ENCODE measurements around the gene CADPS2. TPM values are rescaled to one million over a fixed set of nuclear protein-coding genes. Genes with fewer than 3 reads are reported as not detected.

The CADPS2 gene
- total and polyA plus RNA-seq, 12 donors = 14.6 to 103 (median 39.4) TPM

DNA sequence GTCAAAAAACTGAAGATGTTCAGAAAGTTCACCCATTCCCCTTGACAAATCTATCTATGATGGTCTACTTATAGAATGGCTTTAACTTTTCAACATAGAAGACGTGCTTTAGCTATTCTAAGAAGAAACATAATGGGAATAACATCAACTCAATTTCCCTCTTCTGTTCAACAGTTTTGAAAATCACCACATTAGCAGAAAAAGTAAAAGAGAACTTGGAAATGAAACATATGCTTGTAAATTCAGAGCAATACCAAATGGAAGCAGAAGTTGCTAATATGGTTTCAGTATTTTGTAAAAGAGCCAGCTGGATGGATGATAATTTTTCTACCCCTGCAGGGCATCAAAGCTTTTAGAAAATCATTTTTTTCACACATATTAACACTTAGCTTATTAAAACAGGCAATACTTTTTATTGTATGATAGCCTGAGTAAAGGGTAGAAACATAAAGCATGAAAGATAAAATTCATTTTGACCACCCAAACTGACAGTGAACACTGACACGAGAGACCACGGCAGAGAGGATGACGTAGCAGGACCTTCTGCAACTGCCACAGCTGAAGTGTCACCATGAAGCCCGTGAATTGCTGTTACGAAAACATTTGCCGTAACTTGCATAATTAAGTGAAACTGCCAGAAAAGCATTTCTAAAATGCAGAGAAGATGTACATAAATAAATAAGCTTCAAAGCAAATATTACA, 542.5 kb downstream of the CADPS2 start:
- Histone ChIP-seq H3K27ac (no peak overlapping the region), H3K27me3 (no peaks in the 10 kb centered on the region), H3K9me3 (replicated peaks in 1 of 3) (no peaks in the 10 kb centered on the region), H3K36me3 (replicated peaks in 1 of 2) (no peaks in the 10 kb centered on the region), H3K4me3 (no peak overlapping the region), H3K4me1 (replicated peaks in 1 of 2) (no peaks in the 10 kb centered on the region)
- TF ChIP-seq, protein P1, sequence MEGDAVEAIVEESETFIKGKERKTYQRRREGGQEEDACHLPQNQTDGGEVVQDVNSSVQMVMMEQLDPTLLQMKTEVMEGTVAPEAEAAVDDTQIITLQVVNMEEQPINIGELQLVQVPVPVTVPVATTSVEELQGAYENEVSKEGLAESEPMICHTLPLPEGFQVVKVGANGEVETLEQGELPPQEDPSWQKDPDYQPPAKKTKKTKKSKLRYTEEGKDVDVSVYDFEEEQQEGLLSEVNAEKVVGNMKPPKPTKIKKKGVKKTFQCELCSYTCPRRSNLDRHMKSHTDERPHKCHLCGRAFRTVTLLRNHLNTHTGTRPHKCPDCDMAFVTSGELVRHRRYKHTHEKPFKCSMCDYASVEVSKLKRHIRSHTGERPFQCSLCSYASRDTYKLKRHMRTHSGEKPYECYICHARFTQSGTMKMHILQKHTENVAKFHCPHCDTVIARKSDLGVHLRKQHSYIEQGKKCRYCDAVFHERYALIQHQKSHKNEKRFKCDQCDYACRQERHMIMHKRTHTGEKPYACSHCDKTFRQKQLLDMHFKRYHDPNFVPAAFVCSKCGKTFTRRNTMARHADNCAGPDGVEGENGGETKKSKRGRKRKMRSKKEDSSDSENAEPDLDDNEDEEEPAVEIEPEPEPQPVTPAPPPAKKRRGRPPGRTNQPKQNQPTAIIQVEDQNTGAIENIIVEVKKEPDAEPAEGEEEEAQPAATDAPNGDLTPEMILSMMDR (IDR thresholded peaks at IDR 0.05) = no peak
- no peak for TF ChIP-seq POLR2A (IDR thresholded peaks at IDR 0.05)
- WGBS, 4 donors = 90 to 95% (median 90%) methylated on average over 7 of the region's 7 CpGs
- DNase-seq = no peak
- intact Hi-C loops (cut with DNase I) = no loop called here

DNA sequence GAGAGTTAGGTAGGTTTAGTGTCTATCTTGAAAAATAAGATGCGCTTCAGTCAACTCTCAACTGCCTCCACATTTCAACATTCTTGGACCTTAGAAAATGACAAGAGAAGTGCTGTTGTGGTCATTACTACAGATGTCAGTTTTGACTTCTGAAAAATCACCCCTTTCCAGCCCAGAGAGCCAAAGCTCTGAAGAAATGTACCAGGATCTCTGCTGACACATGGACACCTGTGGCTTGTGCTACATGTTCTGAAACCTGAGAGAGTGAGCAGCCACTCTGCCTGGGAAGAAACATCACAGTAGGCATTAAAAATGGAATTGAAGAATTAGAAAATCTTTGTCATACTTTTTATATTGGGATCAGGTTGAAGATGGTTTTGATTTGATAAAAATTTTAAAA, 545.8 kb downstream of the CADPS2 start:
- intact Hi-C loops (cut with DNase I) = no loop called here
- 94 to 100% (median 100%) methylated on average over 1 of the region's 1 CpG for WGBS, 4 donors
- DNase-seq = no peak
- H3K4me1 ChIP-seq (replicated peaks in 1 of 2) = no peaks in the 10 kb centered on the region
- no peak overlapping the region for H3K27ac ChIP-seq
- H3K36me3 ChIP-seq (replicated peaks in 1 of 2) = no peaks in the 10 kb centered on the region
- no peak overlapping the region for H3K4me3 ChIP-seq
- TF ChIP-seq POLR2A (IDR thresholded peaks at IDR 0.05) = no peak
- TF ChIP-seq, protein P1 (IDR thresholded peaks at IDR 0.05) = no peak
- H3K27me3 ChIP-seq = no peaks in the 10 kb centered on the region
- no peaks in the 10 kb centered on the region for H3K9me3 ChIP-seq (replicated peaks in 1 of 3)

DNA sequence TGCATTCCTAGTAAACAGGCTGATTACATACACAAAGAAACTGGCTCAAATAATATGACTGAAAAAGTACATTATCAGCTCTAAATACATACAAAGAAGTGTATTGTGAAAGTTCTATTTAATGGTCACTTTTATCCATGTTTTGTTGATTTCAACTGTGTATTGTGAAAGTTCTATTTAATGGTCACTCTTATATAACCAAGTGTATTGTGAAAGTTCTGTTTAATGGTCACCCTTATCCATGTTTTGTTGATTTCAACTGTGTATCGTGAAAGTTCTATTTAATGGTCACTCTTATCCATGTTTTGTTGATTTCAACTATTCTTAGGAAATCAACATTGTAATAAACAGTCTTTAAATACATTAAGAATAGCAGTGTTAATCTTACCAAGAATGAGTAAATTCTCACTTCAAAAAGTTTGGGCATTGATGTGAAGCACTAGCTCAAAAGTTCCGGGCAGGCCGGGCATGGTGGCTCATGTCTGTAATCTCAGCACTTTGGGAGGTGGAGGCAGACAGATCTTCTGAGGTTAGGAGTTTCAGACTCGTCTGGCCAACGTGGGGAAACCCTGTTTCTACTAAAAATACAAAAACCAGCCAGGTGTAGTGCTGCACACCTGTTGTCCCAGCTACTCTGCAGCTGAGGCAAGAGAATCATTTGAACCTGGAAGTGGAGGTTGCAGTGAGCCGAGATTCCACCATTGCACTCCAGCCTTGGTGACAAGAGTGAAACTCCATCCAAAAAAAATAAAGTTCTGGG, 546.9 kb downstream of the CADPS2 start:
- WGBS, 4 donors = 89 to 91% (median 89%) methylated on average over 6 of the region's 6 CpGs

DNA sequence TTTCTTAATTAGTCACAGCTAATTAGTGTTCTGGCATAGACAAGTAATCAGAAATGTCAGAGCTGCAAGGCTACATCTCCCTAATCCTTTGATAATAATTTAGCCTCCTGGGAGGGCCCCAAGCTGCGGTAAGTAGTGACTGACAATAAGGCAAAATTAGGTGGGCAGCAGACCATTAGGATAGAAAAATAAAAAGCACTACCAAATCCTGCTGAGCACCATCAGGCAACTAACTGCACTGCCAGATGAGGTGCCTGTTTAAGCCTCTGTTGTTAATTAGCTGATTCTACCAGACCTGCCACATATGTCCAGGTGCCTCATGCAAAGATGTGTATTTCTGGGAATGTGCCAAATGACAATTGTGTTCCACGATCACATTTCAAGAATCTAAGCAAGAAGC, 549.2 kb downstream of the CADPS2 start:
- intact Hi-C loops (cut with DNase I) = no loop called here
- WGBS, 4 donors = 79 to 94% (median 85%) methylated on average over 2 of the region's 2 CpGs
- Histone ChIP-seq H3K27me3 (no peaks in the 10 kb centered on the region), H3K4me3 (no peak overlapping the region), H3K27ac (no peak overlapping the region), H3K4me1 (replicated peaks in 1 of 2) (no peaks in the 10 kb centered on the region), H3K36me3 (replicated peaks in 1 of 2) (no peaks in the 10 kb centered on the region), H3K9me3 (replicated peaks in 1 of 3) (no peaks in the 10 kb centered on the region)
- TF ChIP-seq, protein P1 (IDR thresholded peaks at IDR 0.05) = no peak
- no peak for TF ChIP-seq POLR2A (IDR thresholded peaks at IDR 0.05)
- DNase-seq = no peak

More for the DNA sequence above, 546.9 kb downstream of the CADPS2 start:
- H3K27ac ChIP-seq = no peak overlapping the region
- no peak overlapping the region for H3K4me3 ChIP-seq
- H3K4me1 ChIP-seq (replicated peaks in 1 of 2) = no peaks in the 10 kb centered on the region
- no peak for TF ChIP-seq POLR2A (IDR thresholded peaks at IDR 0.05)
- TF ChIP-seq, protein P1 (IDR thresholded peaks at IDR 0.05) = no peak
- intact Hi-C loops (cut with DNase I) = no loop called here
- no peaks in the 10 kb centered on the region for H3K9me3 ChIP-seq (replicated peaks in 1 of 3)
- H3K36me3 ChIP-seq (replicated peaks in 1 of 2) = no peaks in the 10 kb centered on the region
- DNase-seq = no peak
- no peaks in the 10 kb centered on the region for H3K27me3 ChIP-seq
